ENCODE measurements around the gene ZFAND4. TPM values are rescaled to one million over a fixed set of nuclear protein-coding genes. Genes with fewer than 3 reads are reported as not detected.
"Not testable (repeated sequence)": the region's sequence is repeated elsewhere in the genome, so short reads cannot be mapped to it uniquely, and the experiment has no call there.

ZFAND4 gene
- 17.1 TPM for total RNA-seq

DNA sequence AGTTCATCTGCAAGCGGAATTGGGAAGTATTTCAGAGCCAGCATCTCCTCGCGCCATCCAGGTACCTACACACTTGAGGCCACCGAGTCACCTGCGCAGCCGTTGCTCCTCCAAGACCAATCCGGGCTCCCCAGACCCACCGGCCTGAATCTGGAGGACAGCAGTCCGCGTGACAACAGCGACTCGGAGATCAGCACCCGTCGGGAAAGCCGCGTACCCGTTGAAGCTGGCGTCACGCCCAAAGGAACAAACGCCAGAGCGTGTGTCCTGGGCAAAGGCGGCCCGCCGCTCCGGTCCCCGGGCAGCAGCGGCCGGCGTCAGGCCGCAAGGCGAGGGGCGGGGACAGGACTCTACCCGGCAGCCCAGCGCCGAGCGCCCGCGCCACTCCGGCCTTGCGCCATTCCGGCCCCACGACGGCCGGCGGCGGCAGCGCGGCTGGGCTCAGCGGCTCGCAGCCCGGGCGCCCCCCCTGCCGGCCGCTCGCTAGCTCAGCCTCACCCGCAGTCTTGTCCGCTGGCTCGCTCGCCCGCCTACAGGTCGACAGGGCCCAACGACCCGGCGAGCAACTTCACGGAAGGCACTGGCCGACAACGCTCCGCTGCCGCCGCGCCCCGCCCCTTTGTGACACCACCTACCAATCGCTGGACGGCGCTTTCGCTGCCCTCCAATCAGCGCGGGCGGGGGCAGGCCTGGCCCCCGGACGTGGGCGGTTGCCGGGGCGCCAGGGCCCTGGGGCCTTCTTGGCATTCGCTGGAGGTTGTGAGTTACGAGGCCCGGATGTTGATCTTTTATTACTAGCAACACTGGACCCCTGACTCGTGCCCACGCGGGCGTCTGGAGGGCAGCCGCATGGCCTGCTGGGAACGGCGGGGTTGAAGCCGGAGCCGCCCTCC is at the start of gene ZFAND4:
Gene ZFAND4, minus strand, starts transcription at position 592 of the 893 bp plus-strand sequence. CDS start 9,047 bp downstream, outside the sequence.
- TF ChIP-seq, protein P1, sequence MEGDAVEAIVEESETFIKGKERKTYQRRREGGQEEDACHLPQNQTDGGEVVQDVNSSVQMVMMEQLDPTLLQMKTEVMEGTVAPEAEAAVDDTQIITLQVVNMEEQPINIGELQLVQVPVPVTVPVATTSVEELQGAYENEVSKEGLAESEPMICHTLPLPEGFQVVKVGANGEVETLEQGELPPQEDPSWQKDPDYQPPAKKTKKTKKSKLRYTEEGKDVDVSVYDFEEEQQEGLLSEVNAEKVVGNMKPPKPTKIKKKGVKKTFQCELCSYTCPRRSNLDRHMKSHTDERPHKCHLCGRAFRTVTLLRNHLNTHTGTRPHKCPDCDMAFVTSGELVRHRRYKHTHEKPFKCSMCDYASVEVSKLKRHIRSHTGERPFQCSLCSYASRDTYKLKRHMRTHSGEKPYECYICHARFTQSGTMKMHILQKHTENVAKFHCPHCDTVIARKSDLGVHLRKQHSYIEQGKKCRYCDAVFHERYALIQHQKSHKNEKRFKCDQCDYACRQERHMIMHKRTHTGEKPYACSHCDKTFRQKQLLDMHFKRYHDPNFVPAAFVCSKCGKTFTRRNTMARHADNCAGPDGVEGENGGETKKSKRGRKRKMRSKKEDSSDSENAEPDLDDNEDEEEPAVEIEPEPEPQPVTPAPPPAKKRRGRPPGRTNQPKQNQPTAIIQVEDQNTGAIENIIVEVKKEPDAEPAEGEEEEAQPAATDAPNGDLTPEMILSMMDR (IDR thresholded peaks at IDR 0.05) = peak; percentile 27 to 76 (median 34)
- Histone ChIP-seq H3K27ac (peak within 1 kb of the TSS; percentile 86 to 89), H3K4me3 (peak within 1 kb of the TSS; percentile 72 to 78), H3K27me3 (no peaks in the 10 kb centered on the region), H3K4me1 (peaks cover 0 to 3% of the 10 kb centered on the region in 2 donors), H3K9me3 (no peaks in the 10 kb centered on the region), H3K36me3 (no peaks in the 10 kb centered on the region)
- intact Hi-C loops (cut with DNase I) = loop anchor here (1.0 to 10.0 kb wide), 7 partner anchors 52 to 1495 kb away; partner anchors contain the start of genes WASHC2C and ZNF22
- DNase-seq (ENCODE audit: low spot score in 2 of 2) = peak; percentile 85 to 98

DNA sequence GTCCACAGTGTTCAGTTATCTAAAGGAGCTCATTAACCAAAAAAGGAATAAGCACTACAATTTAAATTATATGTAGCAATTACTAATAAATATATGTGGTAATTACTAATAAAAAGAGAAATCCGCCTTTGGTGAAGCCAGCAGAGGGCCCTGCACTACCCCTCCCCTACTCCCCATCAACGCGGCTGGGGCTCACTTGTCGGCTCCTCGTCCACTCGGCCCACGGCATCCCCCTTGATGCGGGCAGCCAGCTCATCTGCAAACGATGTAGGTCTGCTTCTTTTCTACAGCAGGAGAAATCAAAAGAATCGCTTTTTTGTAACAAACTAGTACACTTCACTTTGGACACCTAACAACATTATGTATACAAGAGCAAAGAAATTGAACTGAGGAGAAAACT is 48.9 kb upstream of the ZFAND4 start:
- not testable (repeated sequence) for H3K4me1 ChIP-seq; H3K27me3 ChIP-seq; H3K4me3 ChIP-seq; H3K9me3 ChIP-seq; H3K27ac ChIP-seq; DNase-seq (ENCODE audit: low spot score in 2 of 2); H3K36me3 ChIP-seq
- intact Hi-C loops (cut with DNase I) = loop anchor here (10.0 kb wide), 1 partner anchor 47 kb away; the partner anchor contains the start of gene ZFAND4

DNA sequence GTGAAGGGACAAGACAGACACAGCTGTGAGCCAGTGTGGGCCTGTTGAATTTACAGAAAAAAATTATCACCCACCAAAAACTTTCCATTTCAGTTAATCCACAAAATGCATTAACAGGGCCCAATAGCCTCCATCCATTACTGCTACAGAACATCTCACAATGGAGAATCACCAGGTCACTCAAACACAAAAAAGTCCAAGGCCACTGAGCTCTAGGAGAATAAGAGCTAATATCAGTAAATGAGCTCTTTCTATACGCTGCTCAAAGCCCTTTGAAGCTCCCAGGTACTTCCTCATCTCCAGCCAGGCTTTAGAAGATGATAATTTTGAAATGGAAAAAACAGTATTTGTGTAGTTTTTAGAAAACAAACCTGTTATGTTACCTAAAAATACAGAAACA is 45.1 kb upstream of the ZFAND4 start:
- H3K36me3 ChIP-seq; intact Hi-C loops (cut with DNase I); H3K9me3 ChIP-seq; H3K27me3 ChIP-seq; H3K27ac ChIP-seq; DNase-seq (ENCODE audit: low spot score in 2 of 2); H3K4me1 ChIP-seq; H3K4me3 ChIP-seq: not testable (repeated sequence)

DNA sequence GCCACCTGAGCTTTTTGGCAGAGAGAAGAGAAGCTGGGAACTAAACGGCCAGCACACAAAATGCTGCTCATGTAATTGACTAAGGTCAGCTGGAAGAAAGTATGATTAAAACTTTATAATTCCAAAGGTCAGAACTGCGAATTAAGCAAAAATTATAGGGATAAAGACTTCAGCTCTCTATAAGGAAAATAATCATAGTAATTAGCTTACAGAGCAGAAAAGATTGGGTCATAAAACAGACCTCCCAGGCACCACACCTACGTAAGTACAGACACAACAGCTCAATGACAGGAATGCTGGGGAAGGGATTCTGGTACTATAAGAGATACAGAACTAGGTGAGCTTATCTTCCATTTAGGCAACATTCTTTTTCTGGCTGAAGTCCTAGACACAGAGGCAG is 44.5 kb upstream of the ZFAND4 start:
- H3K9me3 ChIP-seq; intact Hi-C loops (cut with DNase I); H3K27ac ChIP-seq; H3K4me1 ChIP-seq; DNase-seq (ENCODE audit: low spot score in 2 of 2); H3K4me3 ChIP-seq; H3K36me3 ChIP-seq; H3K27me3 ChIP-seq: not testable (repeated sequence)

DNA sequence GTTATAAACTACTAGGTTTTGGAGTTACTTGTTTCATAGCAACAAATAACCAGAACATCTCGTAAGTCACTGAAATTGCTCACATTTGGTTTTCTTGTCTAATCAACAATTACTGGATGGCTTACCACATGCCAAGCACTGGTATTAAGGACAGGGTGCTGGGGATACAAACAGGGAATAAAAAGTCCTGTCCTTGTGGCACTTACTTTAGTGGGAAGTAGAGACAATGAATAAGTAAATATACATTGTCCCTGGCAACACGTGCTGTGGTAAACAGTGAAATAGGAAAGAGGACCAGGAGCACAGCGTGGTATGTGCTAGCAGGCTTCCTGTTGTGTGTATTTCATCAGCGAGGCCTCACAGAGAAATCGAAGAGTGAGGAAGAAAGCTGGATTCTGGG is 38.7 kb upstream of the ZFAND4 start:
- H3K36me3 ChIP-seq; H3K9me3 ChIP-seq; intact Hi-C loops (cut with DNase I); H3K27me3 ChIP-seq; H3K27ac ChIP-seq; H3K4me3 ChIP-seq; H3K4me1 ChIP-seq; DNase-seq (ENCODE audit: low spot score in 2 of 2): not testable (repeated sequence)

DNA sequence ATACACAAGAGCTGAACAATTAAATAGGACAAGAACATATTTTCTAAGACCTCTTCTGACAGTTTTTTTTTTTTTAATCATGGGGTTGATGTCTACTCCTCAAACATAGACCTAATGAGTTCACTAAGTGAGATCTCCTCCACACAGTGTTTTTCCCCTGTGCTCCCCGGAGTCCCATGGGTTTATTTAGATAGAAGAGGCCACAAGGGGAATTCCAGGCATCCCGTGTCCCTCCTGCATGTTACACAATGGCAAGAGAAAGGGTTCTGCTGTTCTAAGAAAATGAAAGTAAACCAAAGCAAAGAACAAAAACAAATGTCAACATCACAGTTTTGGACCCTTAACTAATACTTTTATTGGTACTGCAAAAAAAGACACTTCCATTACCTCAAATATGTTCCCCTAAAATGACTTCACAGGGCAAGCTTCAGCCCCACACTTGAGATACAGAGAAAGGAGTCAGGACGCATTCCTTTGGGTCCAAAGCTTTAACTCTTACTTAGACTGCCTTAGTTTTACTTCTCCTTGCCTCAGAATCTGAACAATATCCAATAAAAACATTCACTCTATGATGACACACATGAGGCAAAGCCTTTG is 37.7 kb upstream of the ZFAND4 start:
- H3K9me3 ChIP-seq; H3K36me3 ChIP-seq; DNase-seq (ENCODE audit: low spot score in 2 of 2); H3K4me3 ChIP-seq; H3K27ac ChIP-seq; H3K27me3 ChIP-seq; intact Hi-C loops (cut with DNase I); H3K4me1 ChIP-seq: not testable (repeated sequence)

DNA sequence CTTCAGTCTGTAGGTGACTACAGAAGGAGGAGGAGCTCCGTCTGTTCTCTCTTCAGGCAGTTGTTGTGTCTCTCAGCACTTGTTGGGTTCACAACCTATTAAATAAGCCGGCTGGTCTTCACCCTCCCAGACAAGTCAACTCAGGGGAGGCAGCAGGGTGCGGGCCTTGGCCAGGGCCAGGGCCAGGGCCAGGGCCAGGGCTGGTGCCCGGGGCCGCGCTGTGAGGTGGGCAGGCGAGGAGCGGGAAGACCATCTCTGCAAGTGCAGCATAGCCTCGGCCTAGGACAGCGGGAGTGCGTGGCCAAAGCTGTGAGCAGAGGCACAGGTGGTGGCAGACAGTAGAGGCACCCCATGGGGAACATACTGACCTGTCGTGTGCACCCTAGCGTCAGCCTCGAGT is 5.9 kb upstream of the ZFAND4 start:
- H3K36me3 ChIP-seq; H3K27ac ChIP-seq; H3K9me3 ChIP-seq; H3K4me1 ChIP-seq; H3K27me3 ChIP-seq; H3K4me3 ChIP-seq; DNase-seq (ENCODE audit: low spot score in 2 of 2): not testable (repeated sequence)
- intact Hi-C loops (cut with DNase I) = loop anchor here (10.0 kb wide), 1 partner anchor 46 kb away; the partner anchor contains the start of gene WASHC2C

DNA sequence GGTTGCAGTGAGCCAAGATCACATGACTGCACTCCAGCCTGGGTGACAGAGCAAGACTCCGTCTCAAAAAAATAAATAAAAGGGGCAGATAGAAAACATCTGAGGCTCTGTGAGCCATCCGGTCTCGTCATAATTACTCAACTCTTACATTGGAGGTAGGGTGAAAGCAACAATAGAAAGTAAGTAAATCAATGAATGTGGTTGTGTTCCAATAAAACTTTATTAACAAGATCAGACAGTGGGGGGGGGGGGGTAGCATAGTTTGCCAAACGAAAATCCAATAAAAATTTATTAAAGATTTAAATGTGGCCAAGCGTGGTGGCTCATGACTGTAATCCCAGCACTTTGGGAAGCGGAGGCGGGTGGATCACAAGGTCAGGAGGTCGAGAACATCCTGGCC is 2.8 kb upstream of the ZFAND4 start:
- H3K27me3 ChIP-seq = no peaks in the 10 kb centered on the region
- peaks cover 0 to 3% of the 10 kb centered on the region in 2 donors for H3K4me1 ChIP-seq
- intact Hi-C loops (cut with DNase I) = loop anchor here (10.0 kb wide), 1 partner anchor 49 kb away; the partner anchor contains the start of gene WASHC2C
- no peaks in the 10 kb centered on the region for H3K36me3 ChIP-seq
- no peak overlapping the region for H3K4me3 ChIP-seq
- no peak overlapping the region for H3K27ac ChIP-seq
- DNase-seq (ENCODE audit: low spot score in 2 of 2) = no peak
- TF ChIP-seq, protein P1 (IDR thresholded peaks at IDR 0.05) = no peak
- H3K9me3 ChIP-seq = no peaks in the 10 kb centered on the region
